PFSK-1 (cell line): ENCODE data around the gene BAZ2A.

ENCODE experiments used
- FOXP2 ChIP-seq: optimal IDR thresholded peaks from 2 replicates; pipeline ENCODE3; 2011; ENCODE audit warnings: borderline replicate concordance, control low read depth, inconsistent platforms; ENCODE audit not compliant: insufficient read depth; ENCODE audit errors: extremely low read length, extremely low read depth
- POLR2AphosphoS5 ChIP-seq: IDR thresholded peaks from 2 replicates; pipeline ENCODE4 v1.6.1; 2012; ENCODE audit warnings: low read depth, mild to moderate bottlenecking, control low read depth, low read length, moderate library complexity
- SIN3A ChIP-seq: IDR thresholded peaks from 2 replicates; pipeline ENCODE4 v1.6.1; 2012; ENCODE audit warnings: mild to moderate bottlenecking, low read length, moderate library complexity, borderline replicate concordance; ENCODE audit not compliant: insufficient read depth
- TAF1 ChIP-seq: IDR thresholded peaks from 2 replicates; pipeline ENCODE4 v1.6.1; 2012; ENCODE audit warnings: low read length, control low read depth, borderline replicate concordance; ENCODE audit not compliant: insufficient read depth
- TF ChIP-seq, protein P1 (sequence below), 2 experiments: IDR thresholded peaks; 2 replicates each; pipeline versions ENCODE4 v1.6.1 to v1.8.0; 2011 to 2012; ENCODE audit warnings: low read depth in 2 of 2, low read length in 2 of 2, control low read depth in 1 of 2, inconsistent platforms in 1 of 2, mild to moderate bottlenecking in 1 of 2, moderate library complexity in 1 of 2; ENCODE audit not compliant: insufficient read depth in 1 of 2

Gene BAZ2A

DNA sequence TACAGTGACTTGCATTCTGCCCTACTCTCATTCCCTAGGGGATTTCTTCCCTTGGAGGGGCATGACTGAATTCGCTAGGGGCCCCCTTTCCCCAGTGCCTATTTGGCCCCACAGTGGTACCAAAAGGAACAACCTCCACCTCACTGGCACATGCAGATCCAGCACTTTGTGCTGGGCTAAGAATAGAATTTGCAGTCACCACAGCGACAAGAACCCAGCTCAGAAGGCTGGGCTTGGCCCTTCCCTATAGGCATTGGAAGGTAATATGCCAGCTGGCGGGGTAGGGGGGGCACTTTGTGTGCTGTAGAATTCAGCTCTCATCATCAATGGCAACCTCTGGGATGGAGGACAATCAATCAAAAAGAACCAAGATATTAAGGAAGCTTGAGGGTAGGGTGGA, 13.9 kb downstream of the BAZ2A start:
- TF ChIP-seq SIN3A (no peak), TAF1 (no peak), POLR2AphosphoS5 (no peak), FOXP2 (no peak)
- TF ChIP-seq, protein P1, sequence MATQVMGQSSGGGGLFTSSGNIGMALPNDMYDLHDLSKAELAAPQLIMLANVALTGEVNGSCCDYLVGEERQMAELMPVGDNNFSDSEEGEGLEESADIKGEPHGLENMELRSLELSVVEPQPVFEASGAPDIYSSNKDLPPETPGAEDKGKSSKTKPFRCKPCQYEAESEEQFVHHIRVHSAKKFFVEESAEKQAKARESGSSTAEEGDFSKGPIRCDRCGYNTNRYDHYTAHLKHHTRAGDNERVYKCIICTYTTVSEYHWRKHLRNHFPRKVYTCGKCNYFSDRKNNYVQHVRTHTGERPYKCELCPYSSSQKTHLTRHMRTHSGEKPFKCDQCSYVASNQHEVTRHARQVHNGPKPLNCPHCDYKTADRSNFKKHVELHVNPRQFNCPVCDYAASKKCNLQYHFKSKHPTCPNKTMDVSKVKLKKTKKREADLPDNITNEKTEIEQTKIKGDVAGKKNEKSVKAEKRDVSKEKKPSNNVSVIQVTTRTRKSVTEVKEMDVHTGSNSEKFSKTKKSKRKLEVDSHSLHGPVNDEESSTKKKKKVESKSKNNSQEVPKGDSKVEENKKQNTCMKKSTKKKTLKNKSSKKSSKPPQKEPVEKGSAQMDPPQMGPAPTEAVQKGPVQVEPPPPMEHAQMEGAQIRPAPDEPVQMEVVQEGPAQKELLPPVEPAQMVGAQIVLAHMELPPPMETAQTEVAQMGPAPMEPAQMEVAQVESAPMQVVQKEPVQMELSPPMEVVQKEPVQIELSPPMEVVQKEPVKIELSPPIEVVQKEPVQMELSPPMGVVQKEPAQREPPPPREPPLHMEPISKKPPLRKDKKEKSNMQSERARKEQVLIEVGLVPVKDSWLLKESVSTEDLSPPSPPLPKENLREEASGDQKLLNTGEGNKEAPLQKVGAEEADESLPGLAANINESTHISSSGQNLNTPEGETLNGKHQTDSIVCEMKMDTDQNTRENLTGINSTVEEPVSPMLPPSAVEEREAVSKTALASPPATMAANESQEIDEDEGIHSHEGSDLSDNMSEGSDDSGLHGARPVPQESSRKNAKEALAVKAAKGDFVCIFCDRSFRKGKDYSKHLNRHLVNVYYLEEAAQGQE (IDR thresholded peaks at IDR 0.05; ENCODE audit: insufficient read depth in 1 of 2, low read depth in 2 of 2, low read length in 2 of 2): no peak

DNA sequence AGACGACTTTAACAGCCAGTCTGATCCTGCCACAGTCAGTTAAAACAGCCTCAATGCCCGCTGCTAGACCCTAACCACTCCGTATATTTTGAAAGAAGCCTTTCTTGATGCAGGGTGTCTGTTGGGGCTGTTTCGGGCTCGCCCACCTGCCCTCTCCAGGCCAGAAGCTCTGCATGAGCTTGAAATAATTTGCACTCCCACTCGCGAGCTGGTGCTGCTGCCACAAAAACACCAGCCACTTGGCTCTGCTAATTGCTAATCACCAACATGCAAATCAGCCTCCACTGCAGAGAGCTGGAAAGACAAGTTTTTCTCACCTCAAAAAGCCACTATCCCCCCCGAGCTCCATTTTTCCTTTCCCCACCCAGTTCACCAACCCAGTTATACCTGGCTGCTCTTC, 15.5 kb downstream of the BAZ2A start:
- TF ChIP-seq SIN3A: no peak
- no peak for TF ChIP-seq POLR2AphosphoS5
- TF ChIP-seq FOXP2: no peak
- TF ChIP-seq, protein P1 (IDR thresholded peaks at IDR 0.05; ENCODE audit: insufficient read depth in 1 of 2, low read depth in 2 of 2, low read length in 2 of 2): no peak
- TF ChIP-seq TAF1: no peak

DNA sequence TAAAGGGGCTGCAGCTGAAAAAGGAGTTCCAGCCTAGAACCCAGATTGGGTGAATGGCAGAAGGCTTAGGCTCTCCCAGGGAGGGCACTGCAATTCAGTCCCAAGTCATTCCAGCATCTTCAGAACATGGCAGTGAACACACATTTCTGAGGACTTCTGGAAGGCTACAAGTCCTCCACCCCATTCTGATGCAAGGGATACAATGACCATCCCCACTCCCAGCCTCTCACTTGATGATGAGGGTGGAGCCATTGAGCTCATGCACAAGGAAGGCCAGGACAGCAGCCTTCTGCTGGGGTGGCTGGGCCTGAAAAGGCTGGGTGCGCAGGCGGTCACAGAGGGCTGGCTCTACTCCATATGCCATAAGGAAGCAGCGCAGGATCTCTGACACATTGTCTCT, 25.8 kb downstream of the BAZ2A start:
- TF ChIP-seq TAF1 (no peak), SIN3A (no peak), FOXP2 (no peak), POLR2AphosphoS5 (no peak)
- TF ChIP-seq, protein P1 (IDR thresholded peaks at IDR 0.05; ENCODE audit: insufficient read depth in 1 of 2, low read depth in 2 of 2, low read length in 2 of 2): no peak

DNA sequence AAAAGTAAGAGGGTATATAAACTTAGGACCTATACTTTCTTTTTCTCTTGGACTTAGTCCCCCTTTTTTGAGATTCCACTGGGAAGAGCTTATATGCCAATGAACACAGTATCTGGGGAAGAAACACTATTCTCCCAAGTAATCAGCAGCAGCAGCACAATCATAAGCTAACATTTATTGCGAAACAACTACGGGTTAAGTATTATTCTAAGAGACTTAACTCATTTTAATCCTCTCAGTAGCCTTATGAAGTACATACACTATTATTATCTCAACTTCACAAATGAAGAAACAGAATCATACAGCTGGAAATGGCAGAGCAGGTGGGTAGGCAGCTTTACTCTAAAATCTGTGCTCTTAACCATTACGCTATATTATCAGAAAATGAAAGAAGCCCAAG, 27.9 kb downstream of the BAZ2A start:
- TF ChIP-seq, protein P1 (IDR thresholded peaks at IDR 0.05; ENCODE audit: insufficient read depth in 1 of 2, low read depth in 2 of 2, low read length in 2 of 2): no peak
- TF ChIP-seq SIN3A (no peak), FOXP2 (no peak), TAF1 (no peak), POLR2AphosphoS5 (no peak)

DNA sequence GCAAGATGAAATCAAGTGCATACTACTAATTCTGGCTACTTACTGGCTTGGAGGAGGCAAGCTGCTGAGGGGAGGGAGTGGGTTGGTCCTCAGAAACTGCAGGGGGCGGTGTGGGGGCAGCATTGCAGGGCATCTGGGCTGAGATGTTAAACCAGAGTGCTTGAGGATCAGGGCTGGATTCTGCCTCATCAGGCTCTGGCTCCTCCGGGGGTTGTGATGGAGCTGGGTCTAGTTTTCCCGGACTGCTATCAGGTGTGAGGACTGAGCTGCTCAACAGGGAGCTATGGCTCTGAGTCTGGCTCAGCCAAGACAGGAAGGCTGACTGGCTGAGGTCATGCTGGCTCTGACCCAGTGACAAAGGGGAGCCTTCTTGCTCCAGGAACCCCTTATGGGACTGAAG, 28.6 kb downstream of the BAZ2A start:
- TF ChIP-seq FOXP2: no peak
- TF ChIP-seq TAF1: no peak
- TF ChIP-seq, protein P1 (IDR thresholded peaks at IDR 0.05; ENCODE audit: insufficient read depth in 1 of 2, low read depth in 2 of 2, low read length in 2 of 2): no peak
- TF ChIP-seq SIN3A: no peak
- no peak for TF ChIP-seq POLR2AphosphoS5
